Astrocyte (in vitro differentiated cells and primary cell): ENCODE measurements around the gene ARHGAP6. TPM values are rescaled to one million over a fixed set of nuclear protein-coding genes. Genes with fewer than 3 reads are reported as not detected.

ENCODE experiments used
- DNase-seq: peaks from one replicate; pipeline ENCODE4 v3.0.0-alpha.2; 2010; ENCODE audit warnings: low read depth
- FAIRE-seq: peaks from 2 replicates; lab custom pipeline; 2011; peaks lifted over from hg19 to GRCh38; lab: Jason Lieb, UNC
- H2AFZ ChIP-seq: 2 replicates; pipeline ENCODE4 v1.6.0; 2012; ENCODE audit warnings: low read depth, low read length, inconsistent platforms
- H3K27ac ChIP-seq: 2 replicates; pipeline ENCODE4 v1.5.1; 2011; ENCODE audit warnings: low read depth, low read length, inconsistent platforms
- H3K27me3 ChIP-seq: 2 replicates; pipeline ENCODE4 v1.6.0; 2011; ENCODE audit warnings: low read length, inconsistent platforms; ENCODE audit not compliant: insufficient read depth
- H3K36me3 ChIP-seq: 2 replicates; pipeline ENCODE4 v1.5.1; 2011; ENCODE audit warnings: low read length, inconsistent platforms; ENCODE audit not compliant: insufficient read depth
- H3K4me1 ChIP-seq: 2 replicates; pipeline ENCODE4 v1.5.1; 2011; ENCODE audit warnings: low read length, inconsistent platforms; ENCODE audit not compliant: insufficient read depth
- H3K4me2 ChIP-seq: 2 replicates; pipeline ENCODE4 v1.6.0; 2012; ENCODE audit warnings: low read length, inconsistent platforms
- H3K4me3 ChIP-seq: 2 replicates; pipeline ENCODE4 v1.5.1; 2011; ENCODE audit warnings: low read depth, mild to moderate bottlenecking, low read length, inconsistent platforms; ENCODE audit not compliant: insufficient read depth
- H3K79me2 ChIP-seq: 2 replicates; pipeline ENCODE4 v1.6.0; 2012; ENCODE audit warnings: mild to moderate bottlenecking, low read length, inconsistent platforms; ENCODE audit not compliant: insufficient read depth
- H3K9ac ChIP-seq: 2 replicates; pipeline ENCODE4 v1.6.0; 2012; ENCODE audit warnings: mild to moderate bottlenecking, low read length, inconsistent platforms
- H3K9me3 ChIP-seq: 2 replicates; pipeline ENCODE4 v1.5.1; 2012; ENCODE audit warnings: low read depth, mild to moderate bottlenecking, low read length, inconsistent platforms; ENCODE audit not compliant: insufficient read depth
- H4K20me1 ChIP-seq: 2 replicates; pipeline ENCODE4 v1.6.0; 2012; ENCODE audit warnings: low read length, inconsistent platforms; ENCODE audit not compliant: insufficient read depth
- H3K27ac Mint-ChIP-seq: one replicate; pipeline ENCODE4 v1.8.0; 2021; ENCODE audit warnings: mild to moderate bottlenecking, mixed read lengths; ENCODE audit not compliant: unreplicated experiment
- H3K27me3 Mint-ChIP-seq: one replicate; pipeline ENCODE4 v1.8.0; 2021; ENCODE audit warnings: low read depth, mixed read lengths; ENCODE audit not compliant: unreplicated experiment
- H3K36me3 Mint-ChIP-seq: one replicate; pipeline ENCODE4 v1.8.0; 2021; ENCODE audit warnings: low read depth, mixed read lengths; ENCODE audit not compliant: unreplicated experiment
- H3K4me1 Mint-ChIP-seq: one replicate; pipeline ENCODE4 v1.8.0; 2021; ENCODE audit warnings: low read depth, mixed read lengths; ENCODE audit not compliant: unreplicated experiment
- H3K4me3 Mint-ChIP-seq: one replicate; pipeline ENCODE4 v1.8.0; 2021; ENCODE audit warnings: mild to moderate bottlenecking, moderate library complexity, mixed read lengths; ENCODE audit not compliant: unreplicated experiment
- H3K9me3 Mint-ChIP-seq: one replicate; pipeline ENCODE4 v1.8.0; 2021; ENCODE audit warnings: mild to moderate bottlenecking, mixed read lengths; ENCODE audit not compliant: unreplicated experiment
- CTCF ChIP-seq: IDR thresholded peaks from 2 replicates; pipeline ENCODE4 v1.5.1; 2011; ENCODE audit warnings: low read depth, mild to moderate bottlenecking, inconsistent platforms, low read length, moderate library complexity; ENCODE audit not compliant: insufficient read depth
- EZH2 ChIP-seq: IDR thresholded peaks from 2 replicates; pipeline ENCODE4 v1.6.1; 2012; ENCODE audit warnings: mild to moderate bottlenecking, low read length, inconsistent platforms; ENCODE audit not compliant: insufficient read depth
- total RNA-seq: library from RNA; stranded (reverse); gene quantifications from 2 replicates; pipeline ENCODE4 v1.2.1, GENCODE V29; 2021

The ARHGAP6 gene
- total RNA-seq, 1 donor from 2014 or later = 0.30 TPM

GRCh38 chrX:11187001-11187400 is 478.7 kb downstream of the ARHGAP6 start:
- DNase-seq (no peak), FAIRE-seq (no peak)
- Mint-ChIP-seq H3K4me3 (no peak overlapping the region), H3K9me3 (no peaks in the 10 kb centered on the region), H3K36me3 (no peaks in the 10 kb centered on the region), H3K4me1 (peaks cover 8% of the 10 kb centered on the region), H3K27me3 (no peaks in the 10 kb centered on the region), H3K27ac (no peak overlapping the region)
- H3K4me2 ChIP-seq = no peak overlapping the region
- no peak overlapping the region for H3K9ac ChIP-seq
- no peaks in the 10 kb centered on the region for H4K20me1 ChIP-seq
- no peaks in the 10 kb centered on the region for H3K79me2 ChIP-seq
- no peak overlapping the region for H3K27ac ChIP-seq
- H3K4me1 ChIP-seq = peaks cover 5% of the 10 kb centered on the region
- TF ChIP-seq CTCF = no peak
- no peak overlapping the region for H2AFZ ChIP-seq
- no peaks in the 10 kb centered on the region for H3K36me3 ChIP-seq
- H3K9me3 ChIP-seq = no peaks in the 10 kb centered on the region
- H3K27me3 ChIP-seq = no peaks in the 10 kb centered on the region
- H3K4me3 ChIP-seq = no peak overlapping the region

GRCh38 chrX:11185861-11186260 is 479.9 kb downstream of the ARHGAP6 start:
- no peak overlapping the region for H3K4me3 ChIP-seq
- H3K9me3 ChIP-seq = no peaks in the 10 kb centered on the region
- peaks cover 5% of the 10 kb centered on the region for H3K4me1 ChIP-seq
- no peaks in the 10 kb centered on the region for H3K36me3 ChIP-seq
- H3K27me3 ChIP-seq = no peaks in the 10 kb centered on the region
- Mint-ChIP-seq H3K27me3 (no peaks in the 10 kb centered on the region), H3K27ac (no peak overlapping the region), H3K36me3 (no peaks in the 10 kb centered on the region), H3K9me3 (no peaks in the 10 kb centered on the region), H3K4me3 (no peak overlapping the region), H3K4me1 (peaks cover 8% of the 10 kb centered on the region)
- no peak overlapping the region for H3K4me2 ChIP-seq
- no peak overlapping the region for H3K9ac ChIP-seq
- H4K20me1 ChIP-seq = no peaks in the 10 kb centered on the region
- H2AFZ ChIP-seq = no peak overlapping the region
- H3K27ac ChIP-seq = no peak overlapping the region
- TF ChIP-seq EZH2 (no peak), CTCF (no peak)
- FAIRE-seq (no peak), DNase-seq (no peak)
- H3K79me2 ChIP-seq = no peaks in the 10 kb centered on the region

GRCh38 chrX:11180571-11180970 is 485.1 kb downstream of the ARHGAP6 start:
- no peaks in the 10 kb centered on the region for H4K20me1 ChIP-seq
- no peaks in the 10 kb centered on the region for H3K9me3 Mint-ChIP-seq
- no peaks in the 10 kb centered on the region for H3K27me3 ChIP-seq
- TF ChIP-seq CTCF = no peak
- no peak for TF ChIP-seq EZH2
- H3K36me3 ChIP-seq = no peaks in the 10 kb centered on the region
- H3K79me2 ChIP-seq = no peaks in the 10 kb centered on the region
- DNase-seq = peak; percentile 1
- no peaks in the 10 kb centered on the region for H3K27me3 Mint-ChIP-seq
- H3K4me3 Mint-ChIP-seq = no peak overlapping the region
- no peaks in the 10 kb centered on the region for H3K36me3 Mint-ChIP-seq
- H2AFZ ChIP-seq = no peak overlapping the region
- no peak overlapping the region for H3K4me2 ChIP-seq
- FAIRE-seq = peak; percentile 76
- H3K4me1 ChIP-seq = no peaks in the 10 kb centered on the region
- H3K9me3 ChIP-seq = no peaks in the 10 kb centered on the region
- H3K27ac Mint-ChIP-seq = no peak overlapping the region
- no peaks in the 10 kb centered on the region for H3K4me1 Mint-ChIP-seq
- no peak overlapping the region for H3K9ac ChIP-seq
- H3K4me3 ChIP-seq = no peak overlapping the region
- H3K27ac ChIP-seq = no peak overlapping the region
